ENCODE results near the gene ANKK1.

Gene ANKK1

GRCh38 chr11:113409526-113409925 lies 21.9 kb downstream of the ANKK1 start:
- DNase-seq, result no peak

- DNase-seq, result no peak
These were observed 23.0 kb downstream of the ANKK1 start for GRCh38 chr11:113410414-113411135.

GRCh38 chr11:113411536-113411935 lies 24.0 kb downstream of the ANKK1 start:
- no peak for DNase-seq

- no peak for DNase-seq
These were observed 25.1 kb downstream of the ANKK1 start for GRCh38 chr11:113412675-113413074.

- DNase-seq, result no peak
These were observed 27.8 kb downstream of the ANKK1 start for GRCh38 chr11:113415343-113415742.

GRCh38 chr11:113417428-113417827 lies 29.8 kb downstream of the ANKK1 start:
- DNase-seq, result no peak

GRCh38 chr11:113419454-113420003 lies 31.9 kb downstream of the ANKK1 start:
- no peak for DNase-seq

GRCh38 chr11:113420808-113421207 lies 33.2 kb downstream of the ANKK1 start:
- DNase-seq, result no peak

GRCh38 chr11:113426686-113427085 lies 39.1 kb downstream of the ANKK1 start:
- DNase-seq, result no peak

GRCh38 chr11:113431746-113432145 lies 44.2 kb downstream of the ANKK1 start:
- no peak for DNase-seq

GRCh38 chr11:113435190-113435968 lies 47.8 kb downstream of the ANKK1 start:
- no peak for DNase-seq

GRCh38 chr11:113436672-113437252 lies 49.2 kb downstream of the ANKK1 start:
- no peak for DNase-seq

GRCh38 chr11:113440816-113441215 lies 53.2 kb downstream of the ANKK1 start:
- no peak for DNase-seq

- no peak for DNase-seq
These were observed 57.0 kb downstream of the ANKK1 start for GRCh38 chr11:113444502-113445123.

GRCh38 chr11:113446112-113446511 lies 58.5 kb downstream of the ANKK1 start:
- DNase-seq, result no peak

GRCh38 chr11:113446938-113447337 lies 59.4 kb downstream of the ANKK1 start:
- no peak for DNase-seq

- DNase-seq, result no peak
These were observed 60.2 kb downstream of the ANKK1 start for GRCh38 chr11:113447621-113448315.

- no peak for DNase-seq
These were observed 60.7 kb downstream of the ANKK1 start for GRCh38 chr11:113448316-113448677.

- no peak for DNase-seq
These were observed 62.2 kb downstream of the ANKK1 start for GRCh38 chr11:113449743-113450142.
